Stimulated activated CD4-positive, alpha-beta T cell treated with anti-CD3 and anti-CD28 coated beads, TNF-alpha, amount 100 ng/mL, for 48 hours (primary cell): ENCODE results near the gene TMEM116.
"Not testable (repeated sequence)": the region's sequence is repeated elsewhere in the genome, so short reads cannot be mapped to it uniquely, and the experiment has no call there.

Experiments
- DNase-seq, 3 donors: peaks; one replicate each; pipeline ENCODE4 v3.0.0-alpha.2; 2020; ENCODE audit warnings: low read depth in 3 of 3

Gene TMEM116

DNA sequence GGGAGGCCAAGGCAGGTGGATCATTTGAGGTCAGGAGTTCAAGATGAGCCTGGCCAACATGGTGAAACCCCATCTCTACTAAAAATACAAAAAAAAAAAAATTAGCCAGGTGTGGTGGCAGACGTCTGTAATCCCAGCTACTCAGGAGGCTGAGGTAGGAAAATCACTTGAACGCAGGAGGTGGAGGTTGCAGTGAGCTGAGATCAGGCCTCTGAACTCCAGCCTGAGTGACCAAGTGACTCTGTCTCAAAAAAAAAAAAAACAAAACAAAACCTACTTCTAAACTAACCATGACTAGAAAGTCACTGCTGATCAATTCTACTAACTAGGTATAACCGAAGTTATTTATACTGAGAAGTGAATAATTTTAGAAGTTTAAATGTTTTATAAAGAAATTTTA, 3.4 kb downstream of the TMEM116 start:
- not testable (repeated sequence) for DNase-seq

DNA sequence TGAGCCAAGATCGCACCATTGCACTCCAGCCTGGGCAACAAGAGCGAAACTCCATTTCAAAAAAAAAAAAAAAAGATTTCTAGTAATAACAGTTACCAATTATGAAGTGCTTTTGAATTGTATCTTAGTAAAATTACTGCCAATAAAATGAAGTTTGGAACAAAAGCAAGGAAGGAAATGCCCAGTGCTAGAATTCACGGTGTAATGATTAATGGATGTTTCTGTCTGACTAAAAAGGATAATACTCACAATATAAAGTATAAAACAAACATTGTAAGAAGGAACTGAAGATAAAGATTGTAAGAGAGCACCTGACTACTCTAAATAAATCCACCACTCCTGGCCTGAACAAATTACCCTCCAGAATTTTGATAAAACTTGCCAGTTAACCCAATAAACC, 4.0 kb downstream of the TMEM116 start:
- DNase-seq = no peak

GRCh38 chr12:112007945-112008344, 5.0 kb downstream of the TMEM116 start:
- no peak for DNase-seq

DNA sequence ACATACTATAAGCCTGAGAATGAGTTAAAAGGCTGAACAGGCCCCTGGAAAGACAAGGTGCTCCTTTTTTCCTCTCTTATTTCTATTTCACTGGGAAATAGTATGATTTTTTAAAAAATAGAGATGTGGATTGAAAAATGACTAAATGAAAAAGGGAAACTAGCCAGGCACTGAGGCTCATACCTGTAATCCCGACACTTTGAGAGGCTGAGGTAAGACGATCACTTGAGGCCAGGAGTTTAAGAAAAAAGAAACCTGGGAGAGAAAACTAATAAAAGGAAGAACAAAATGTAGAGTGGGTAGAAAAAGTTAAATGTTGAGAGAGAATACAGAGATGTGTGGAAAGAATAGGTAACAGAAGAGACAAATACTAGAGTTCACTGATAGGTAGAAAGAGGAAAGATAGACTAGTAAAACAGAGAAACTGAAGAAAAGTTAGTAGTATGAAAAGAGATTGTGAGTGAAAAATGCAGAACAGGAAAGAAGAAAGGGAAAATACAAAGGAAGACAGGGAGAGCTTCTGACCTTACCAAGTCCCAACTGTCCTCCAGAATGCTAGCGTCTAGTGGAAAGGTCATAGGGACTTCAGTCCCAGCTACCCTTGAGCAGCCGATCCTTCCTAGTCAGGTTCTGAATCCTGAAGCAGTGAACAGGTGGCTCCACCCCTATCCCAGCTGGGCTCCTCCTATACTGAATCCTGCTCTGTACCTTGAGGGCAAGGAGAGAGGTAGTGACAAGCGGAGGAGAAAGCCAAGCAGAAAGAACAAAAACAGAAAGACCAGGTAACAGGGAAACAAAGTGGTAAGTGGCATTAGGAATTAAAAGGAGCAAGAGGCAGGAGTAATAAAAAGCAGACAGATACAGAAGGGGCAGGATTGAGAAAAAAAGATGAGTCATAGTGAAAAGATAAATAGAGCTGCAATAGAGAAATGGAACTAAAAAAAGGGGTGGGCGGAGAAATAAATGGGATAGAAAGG, 7.3 kb downstream of the TMEM116 start:
- no peak for DNase-seq

DNA sequence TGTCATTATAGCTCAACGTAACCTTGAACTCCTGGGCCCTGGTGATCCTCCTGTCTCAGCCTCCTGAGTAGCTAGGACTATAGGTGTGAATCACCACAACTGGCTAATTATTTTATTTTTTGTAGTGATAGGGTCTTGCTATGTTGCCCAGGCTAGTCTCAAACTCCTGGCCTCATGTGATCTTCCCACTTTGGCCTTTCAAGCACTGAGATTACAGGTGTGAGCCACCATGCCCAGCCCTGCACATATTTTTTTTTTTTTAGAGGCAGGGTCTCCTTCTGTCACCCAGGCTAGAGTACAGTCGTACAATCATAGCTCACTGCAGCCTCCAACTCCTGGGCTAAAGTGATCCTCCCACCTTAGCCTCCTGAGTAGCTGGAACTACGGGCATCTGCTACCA, 8.9 kb downstream of the TMEM116 start:
- DNase-seq = no peak

- DNase-seq = no peak
Measured at GRCh38 chr12:112001576-112001975, 11.4 kb downstream of the TMEM116 start.

GRCh38 chr12:112000820-112001219, 12.1 kb downstream of the TMEM116 start:
- DNase-seq = no peak

GRCh38 chr12:111999129-111999528, 13.8 kb downstream of the TMEM116 start:
- not testable (repeated sequence) for DNase-seq

DNA sequence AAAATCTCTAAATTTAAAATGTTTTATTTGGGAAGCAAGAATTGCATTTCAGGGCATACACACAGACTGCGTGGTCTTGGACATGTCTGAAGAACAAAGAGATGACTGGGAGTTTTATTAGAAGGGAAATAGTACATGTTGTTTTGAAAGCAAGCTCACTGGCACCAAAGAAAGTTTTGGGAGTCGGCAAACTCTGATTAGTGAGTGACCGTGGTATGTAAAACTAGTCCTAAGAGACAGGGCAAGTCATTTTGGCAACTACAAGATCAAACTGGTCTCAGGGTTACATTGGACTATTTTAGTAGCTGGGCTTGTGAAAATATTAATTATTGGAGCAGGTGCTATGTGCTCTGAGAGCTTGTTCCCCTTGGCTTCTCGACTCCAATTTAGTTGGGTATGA, 14.9 kb downstream of the TMEM116 start:
- no peak for DNase-seq

DNA sequence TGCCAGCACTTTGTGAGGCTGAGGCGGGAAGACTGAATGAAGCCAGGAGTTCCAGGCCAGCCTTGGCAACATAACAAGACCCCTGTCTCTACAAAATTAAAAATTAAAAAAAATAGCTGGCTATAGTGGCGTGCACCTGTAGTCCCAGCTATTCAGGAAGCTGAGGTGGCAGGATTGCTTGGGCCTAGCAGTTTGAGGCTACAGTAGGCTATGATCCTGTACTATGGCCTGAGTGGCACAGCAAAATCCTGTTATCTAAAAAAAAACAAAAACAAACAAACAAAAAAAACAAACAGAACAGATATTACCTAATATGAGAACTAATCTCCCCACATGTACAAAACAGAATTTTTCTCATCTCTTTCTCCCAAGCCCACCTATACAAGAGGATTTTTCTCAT, 15.7 kb downstream of the TMEM116 start:
- no peak for DNase-seq

GRCh38 chr12:111995782-111996480, 17.0 kb downstream of the TMEM116 start:
- DNase-seq = no peak

DNA sequence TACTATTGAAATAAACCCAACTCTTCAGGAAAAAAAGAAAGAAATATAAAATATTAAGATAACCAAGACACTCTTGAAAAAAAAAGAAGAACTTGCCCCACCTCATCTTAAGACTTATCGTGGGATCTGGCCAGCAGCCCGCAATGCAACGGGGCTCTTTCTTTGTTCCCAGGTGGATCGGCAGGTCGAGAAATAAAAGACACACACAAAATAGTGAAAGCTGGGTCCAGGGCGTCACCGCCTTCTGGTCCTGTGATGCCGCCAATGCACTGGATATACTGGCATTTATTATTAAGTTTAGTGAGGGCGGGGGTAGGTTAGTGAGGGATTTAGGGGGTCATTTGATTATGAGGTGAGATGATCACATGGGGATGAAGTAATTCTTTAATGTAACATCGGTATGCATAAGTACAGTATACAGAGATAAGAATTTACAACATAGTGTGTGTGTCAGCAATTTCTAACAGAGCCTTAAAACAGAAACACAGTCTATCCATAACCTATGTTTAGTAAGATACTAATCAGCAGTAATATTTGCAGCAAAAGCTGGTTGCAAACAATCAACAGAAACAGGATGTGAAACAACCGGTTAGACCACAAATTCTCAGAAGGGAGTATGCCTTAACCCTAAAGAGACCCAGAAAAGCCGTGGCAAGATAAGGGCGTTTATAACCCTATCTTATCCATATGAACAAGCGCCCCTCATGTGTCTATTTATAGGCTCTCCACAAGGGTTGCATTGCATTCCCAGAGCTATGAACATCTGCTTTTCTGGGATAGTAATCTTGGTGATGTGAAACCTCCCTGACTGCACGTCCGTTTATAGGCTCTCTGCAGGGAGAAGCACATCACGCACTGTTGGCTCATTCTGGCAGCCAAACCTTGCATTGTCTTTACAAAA, 18.5 kb downstream of the TMEM116 start:
- DNase-seq = not testable (repeated sequence)

GRCh38 chr12:111993292-111994150, 19.4 kb downstream of the TMEM116 start:
- no peak for DNase-seq

DNA sequence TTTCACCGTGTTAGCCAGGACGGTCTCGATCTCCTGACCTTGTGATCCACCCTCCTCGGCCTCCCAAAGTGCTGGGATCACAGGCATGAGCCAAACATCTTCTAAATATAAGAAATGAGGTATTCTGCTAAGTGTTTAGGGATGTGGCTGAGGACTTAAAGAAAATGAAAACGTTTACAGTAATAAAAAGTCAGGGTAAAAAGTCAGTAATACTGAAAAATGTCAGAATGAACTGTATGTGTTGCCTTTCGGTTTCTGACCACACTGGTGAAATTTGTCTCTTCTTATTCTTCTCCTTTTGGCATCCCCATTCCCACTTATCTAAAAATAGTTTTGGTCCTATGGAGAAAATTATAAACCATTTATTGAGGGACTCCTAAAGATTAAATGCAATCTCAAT, 20.5 kb downstream of the TMEM116 start:
- no peak for DNase-seq

GRCh38 chr12:111991946-111992345, 21.0 kb downstream of the TMEM116 start:
- DNase-seq = no peak

DNA sequence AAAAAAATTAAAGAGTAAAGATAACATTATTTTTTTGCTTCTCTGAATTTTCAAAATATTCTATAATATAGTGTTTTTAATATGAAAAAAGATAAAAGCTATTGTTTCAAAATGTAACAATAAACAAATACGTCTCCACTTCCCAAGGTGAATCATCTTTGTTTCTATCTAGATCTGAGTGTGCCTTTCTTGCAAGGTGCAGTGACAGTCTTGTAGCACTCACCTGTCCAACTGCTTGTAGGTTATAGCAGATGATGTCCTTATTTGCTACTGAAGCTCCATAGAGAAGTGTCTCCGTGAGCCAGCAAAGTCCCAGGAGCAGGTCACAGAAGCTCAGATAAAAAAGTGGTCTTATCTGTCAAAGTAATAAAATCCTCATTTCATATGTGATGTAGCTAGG, 21.4 kb downstream of the TMEM116 start:
- no peak for DNase-seq

DNA sequence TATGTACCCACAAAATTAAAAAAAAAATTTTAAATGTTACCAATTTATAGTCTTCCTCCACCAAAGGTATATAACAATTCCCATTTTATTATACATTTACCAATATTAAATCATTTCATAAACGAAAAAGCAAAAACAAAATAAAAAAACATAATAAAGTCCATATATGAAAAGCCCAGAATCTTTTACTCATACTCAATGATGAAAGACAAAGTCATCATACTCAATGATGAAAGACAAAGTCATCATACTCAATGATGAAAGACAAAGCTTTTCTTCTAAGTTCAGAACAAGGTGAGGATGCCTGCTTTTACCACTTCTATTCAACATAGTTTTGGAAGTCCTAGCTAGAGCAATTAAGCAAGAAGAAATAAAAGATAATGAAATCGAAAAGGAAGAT, 28.1 kb downstream of the TMEM116 start:
- DNase-seq = no peak

DNA sequence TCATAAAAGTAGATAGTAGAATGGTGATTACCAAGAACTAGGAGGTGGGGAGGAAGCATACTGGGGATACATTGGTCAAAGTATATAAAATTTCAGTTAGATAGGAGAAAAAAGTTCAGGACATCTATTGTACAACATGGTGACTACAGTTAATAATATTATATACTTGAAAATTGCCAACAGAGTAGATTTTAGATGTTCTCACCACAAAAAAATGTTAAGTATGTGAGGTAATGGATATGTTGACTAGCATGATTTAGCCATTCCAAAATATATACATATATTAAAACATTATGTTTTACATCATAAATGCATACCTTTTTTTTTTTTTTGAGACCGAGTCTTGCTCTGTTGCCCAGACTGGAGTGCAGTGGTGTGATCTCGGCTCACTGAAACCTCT, 31.0 kb downstream of the TMEM116 start:
- DNase-seq = no peak

DNA sequence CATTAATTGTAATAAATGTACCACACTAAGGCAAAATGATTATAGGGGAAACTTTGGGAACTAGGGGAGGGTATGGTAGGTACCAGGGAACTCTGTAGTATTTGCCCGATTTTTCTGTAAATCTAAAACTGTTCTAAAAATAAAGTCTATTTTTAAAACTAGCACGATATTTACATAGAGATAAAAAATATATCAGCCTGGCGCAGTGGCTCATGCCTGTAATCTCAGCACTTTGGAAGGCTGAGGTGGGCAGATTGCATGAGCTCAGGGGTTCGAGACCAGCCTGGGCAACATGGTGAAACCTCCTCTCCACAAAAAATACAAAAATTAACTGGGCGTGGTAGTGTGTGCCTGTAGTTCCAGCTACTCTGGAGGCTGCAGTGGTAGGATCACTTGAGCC, 32.4 kb downstream of the TMEM116 start:
- no peak for DNase-seq

DNA sequence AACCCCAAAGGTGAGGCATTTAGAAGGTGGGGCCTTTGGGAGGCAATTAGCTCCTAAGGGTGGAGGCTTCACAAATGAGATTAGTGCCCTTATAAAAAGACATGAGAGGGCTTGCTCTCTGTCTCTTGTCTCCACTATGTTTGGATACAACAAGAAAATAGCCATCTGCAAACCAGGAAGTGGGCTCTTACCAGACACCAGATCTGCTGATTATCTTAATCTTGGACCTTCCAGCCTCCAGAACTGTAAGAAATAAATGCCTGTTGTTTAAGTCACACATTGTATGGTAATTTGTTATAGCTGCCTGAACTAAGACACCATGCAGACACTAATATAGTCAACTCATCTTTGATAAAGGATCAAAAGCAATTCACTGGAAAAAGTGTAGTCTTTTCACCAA, 34.4 kb downstream of the TMEM116 start:
- no peak for DNase-seq

DNA sequence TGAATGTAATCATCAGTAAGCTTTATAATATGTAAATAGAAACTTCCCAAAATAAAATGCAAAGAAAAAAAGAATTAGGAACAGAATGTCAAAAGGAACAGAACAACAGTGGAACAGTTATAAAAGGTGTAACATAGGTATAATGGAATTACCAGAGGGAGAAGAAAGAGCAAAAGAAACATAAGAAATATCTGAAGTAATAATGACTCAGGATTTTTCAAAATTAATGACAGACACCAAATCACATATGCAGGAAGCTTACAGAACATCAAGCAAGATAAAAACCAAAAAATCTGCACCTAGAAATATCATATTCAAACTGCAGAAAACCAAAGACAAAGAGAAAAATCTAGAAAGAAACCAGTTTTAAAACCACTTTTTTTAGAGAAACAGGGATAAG, 36.1 kb downstream of the TMEM116 start:
- no peak for DNase-seq
